ELR (cell line): ENCODE measurements around the gene GIPC3.

Source experiments
- DNase-seq: peaks from one replicate; pipeline ENCODE4 v3.0.0-alpha.2; 2015; ENCODE audit warnings: low read depth

GIPC3 gene

DNA sequence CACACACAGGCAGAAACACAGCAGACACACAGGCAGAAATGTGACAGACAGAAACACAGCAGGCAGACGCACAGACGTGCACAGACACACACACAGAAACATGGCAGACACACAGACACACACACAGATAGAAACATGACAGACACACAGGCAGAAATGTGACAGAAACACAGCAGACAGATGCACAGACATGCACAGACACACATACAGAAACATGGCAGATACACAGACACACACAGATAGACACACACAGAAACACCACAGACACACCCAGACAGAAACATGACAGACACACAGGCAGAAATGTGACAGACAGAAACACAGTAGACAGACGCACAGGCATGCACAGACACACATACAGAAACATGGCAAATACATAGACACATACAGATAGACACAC, 20.1 kb downstream of the GIPC3 start:
- DNase-seq = no peak

DNA sequence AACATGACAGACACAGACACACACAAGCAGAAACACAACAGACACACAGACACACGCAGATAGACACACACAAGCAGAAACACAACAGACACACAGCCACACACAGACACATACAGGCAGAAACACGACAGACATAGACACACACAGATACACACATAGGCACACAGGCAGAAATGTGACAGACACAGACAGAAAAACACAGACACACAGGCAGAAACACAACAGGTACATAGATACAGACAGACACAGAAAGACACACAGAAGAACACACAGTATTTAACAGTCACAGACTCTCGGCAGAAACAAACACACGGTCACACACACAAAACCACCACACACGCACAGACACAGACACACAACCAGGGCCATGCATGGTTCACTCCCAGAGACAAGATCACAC, 20.5 kb downstream of the GIPC3 start:
- DNase-seq = no peak

DNA sequence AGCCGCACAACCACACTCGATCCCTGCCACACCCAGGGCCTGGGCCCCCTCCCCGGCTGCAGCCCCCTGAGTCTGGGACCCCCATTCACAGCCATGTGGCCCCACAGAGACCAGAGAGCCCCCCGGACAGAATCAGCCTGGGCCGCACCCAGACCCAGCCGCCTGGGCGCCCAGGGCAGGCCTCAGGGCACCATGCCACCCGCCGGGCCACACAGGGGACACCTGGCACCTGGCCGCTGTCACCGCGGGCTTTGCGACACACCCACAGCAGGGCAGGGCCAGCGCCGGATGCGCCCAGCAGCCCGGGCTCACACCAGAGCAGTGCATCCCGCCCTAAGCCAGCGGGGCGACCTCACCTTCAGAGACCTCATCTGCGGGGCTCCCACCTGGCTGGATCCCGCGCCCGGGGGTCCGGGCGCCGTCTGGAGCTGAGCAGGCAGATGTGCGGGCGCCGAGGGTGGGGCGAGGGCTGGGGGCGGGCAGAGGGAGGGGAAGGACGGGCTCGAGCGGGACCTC, 21.0 kb downstream of the GIPC3 start:
- peak; percentile 45 for DNase-seq

DNA sequence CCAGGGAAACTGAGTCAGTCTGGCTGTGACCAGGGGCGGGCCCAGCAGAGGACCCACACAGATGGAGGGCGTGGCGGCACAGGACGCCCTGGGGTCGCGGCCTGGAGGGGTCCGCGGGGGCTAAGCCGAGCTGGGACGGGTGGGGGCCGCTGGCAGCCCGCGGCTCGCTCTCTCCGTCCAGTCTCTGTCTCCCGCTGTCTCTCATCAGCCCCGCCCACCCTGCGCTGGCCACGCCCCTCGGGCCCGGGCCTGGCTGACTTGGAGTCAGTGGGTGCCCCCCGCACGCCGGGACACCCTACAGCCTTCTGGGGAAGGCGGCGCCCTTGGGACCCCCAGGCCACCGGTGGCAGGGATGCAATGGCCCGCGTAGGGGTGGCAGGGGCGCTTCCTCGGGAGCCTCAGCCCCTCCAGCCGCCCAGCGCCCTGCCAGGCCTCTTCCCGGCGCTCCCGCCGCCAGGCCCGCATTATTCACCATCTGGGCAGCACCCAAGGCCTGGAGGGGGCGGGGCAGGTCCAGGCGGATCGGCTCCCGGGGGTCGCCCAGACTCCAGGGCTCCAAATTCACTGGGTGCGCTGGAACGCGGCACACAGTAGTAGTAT, 21.5 kb downstream of the GIPC3 start, which contains the start of gene TBXA2R:
TBXA2R (minus strand) TSS at position 186 of the 600 bp plus-strand sequence. CDS start 6,241 bp downstream, outside the sequence.
- peak; percentile 78 for DNase-seq

DNA sequence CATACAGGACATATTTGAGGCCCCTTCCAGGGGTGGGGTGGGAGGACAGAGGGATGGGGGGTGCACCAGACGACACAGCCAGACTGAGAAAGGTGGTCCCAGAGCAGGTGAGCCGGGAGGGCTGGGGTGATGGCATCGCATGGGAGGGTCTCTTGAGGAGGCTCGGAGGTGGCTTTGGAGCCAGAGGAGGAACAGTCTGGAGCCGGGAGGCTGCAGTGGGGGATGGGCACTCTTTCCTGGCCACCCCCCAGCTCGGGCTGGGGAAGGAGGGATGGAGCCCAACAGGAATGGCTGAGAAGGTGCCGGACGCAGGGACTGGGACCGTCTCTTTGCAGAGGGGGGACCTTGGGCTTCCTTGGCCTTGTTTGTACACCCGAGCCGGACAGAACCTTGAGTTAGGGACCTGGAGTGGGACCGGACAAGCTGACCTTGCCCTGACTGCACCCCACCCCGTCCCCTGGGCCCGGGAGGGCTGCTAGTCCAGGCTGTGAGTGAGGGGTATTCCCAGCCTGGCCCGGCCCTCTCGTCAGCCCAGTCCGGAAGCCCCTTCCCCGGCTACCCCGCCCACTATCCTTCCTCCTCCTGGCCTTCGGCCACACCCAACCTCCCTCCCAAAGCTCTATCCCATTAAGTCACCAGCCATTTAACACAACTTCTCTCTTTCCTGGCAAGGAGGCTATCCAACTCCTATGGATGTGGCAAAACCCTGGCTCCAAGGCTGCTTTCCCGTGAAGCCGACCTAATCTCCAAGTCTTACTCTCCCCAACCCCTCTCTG, 22.2 kb downstream of the GIPC3 start:
- peak; percentile 28 for DNase-seq

DNA sequence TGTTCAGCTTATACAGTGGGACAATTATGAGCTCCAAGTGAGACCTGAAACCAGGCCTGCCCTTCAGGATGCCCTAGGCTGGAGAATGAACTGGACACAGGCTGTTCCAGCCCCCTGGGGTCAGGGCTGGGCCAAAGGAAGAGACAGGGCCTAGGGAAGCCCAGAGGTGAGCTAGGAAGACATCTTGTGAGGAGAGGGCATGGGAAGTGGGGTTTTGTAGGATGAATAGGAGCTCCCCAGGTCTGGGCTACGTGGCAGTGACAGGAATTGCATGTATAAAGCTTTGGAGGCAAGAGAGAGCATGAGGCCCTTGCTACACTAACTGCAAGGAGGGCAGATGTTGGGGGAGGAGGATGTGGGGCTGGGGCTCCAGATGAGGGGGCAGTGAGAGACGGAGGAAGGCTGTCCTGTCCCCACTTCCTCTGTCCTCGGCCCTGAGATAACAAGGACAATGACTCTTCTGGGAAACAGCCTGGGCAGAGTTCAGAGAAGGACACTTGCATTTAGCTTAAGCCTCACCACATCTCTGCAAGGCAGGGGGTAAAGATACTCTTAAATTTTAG, 22.9 kb downstream of the GIPC3 start:
- DNase-seq = no peak

DNA sequence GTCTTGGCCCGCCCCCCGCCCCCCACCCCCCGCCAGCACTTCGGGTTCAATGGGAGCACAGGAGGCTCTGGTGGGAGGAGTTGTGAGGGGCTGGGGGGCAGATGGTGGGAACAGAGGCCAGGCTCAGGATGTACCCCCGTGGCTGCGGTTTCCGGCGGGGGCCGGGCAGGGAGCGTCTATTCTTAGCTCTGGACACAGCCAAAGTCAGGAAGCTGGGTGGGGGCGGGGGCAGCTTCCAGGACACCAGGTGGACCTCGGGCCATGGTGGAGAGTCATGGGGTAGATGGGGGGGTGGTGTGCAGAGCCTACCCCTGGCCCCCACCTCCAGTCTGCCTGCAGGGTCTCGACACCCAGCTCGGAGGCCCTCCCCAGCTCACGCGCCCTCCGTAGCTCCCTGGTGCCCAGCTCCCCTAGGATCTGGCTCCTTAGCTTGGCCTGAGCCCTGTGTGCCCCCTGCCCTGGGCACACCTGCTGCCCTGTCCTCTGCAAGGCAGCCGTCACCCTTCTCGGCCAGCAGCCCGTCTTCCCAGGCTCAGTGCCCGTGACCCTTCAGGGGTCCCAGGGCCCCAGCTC, 23.6 kb downstream of the GIPC3 start:
- no peak for DNase-seq

DNA sequence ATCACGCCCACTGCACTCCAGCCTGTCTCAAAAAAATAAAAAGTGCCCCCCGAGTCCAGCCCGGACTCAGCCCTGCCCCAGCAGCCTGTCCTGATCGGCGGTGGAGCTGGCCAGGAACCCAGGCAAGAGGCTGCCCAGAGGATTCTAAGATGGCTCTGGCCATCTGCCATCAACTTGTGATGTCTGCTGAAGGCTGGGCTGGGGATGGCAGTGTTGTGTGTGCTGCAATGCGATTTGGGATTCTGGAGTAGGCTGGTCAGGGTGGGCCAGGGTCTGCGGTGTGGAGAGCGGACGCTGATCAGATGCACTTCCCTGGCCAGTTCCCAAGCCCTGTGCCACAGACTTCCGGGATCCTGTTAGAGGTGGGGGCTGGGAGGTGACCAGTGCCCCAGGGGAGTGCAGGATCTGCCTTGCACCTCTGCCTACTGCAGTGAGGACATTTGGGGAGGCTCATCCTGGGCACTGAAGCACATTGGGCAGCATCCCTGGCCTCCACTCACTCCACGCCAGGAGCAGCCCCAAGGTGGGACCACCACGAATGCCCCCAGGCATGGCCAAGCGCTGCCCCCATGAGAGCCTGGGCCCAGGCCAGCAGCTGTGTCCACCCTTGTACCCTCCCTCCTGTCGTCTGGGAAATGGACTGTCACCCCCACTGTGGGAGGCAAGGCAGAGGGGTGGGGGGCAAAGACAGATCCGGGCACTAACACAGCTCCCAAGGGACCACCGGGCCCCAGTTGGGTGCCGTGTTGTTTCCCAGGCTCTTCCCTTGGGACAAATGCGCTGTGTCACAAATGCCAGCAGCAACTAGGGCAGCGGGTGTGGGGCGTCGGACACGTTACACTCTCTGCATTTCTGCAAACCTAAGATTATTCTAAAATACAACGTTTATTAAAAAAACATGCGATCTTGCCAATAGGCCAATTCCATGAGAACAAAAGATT, 24.8 kb downstream of the GIPC3 start:
- no peak for DNase-seq

DNA sequence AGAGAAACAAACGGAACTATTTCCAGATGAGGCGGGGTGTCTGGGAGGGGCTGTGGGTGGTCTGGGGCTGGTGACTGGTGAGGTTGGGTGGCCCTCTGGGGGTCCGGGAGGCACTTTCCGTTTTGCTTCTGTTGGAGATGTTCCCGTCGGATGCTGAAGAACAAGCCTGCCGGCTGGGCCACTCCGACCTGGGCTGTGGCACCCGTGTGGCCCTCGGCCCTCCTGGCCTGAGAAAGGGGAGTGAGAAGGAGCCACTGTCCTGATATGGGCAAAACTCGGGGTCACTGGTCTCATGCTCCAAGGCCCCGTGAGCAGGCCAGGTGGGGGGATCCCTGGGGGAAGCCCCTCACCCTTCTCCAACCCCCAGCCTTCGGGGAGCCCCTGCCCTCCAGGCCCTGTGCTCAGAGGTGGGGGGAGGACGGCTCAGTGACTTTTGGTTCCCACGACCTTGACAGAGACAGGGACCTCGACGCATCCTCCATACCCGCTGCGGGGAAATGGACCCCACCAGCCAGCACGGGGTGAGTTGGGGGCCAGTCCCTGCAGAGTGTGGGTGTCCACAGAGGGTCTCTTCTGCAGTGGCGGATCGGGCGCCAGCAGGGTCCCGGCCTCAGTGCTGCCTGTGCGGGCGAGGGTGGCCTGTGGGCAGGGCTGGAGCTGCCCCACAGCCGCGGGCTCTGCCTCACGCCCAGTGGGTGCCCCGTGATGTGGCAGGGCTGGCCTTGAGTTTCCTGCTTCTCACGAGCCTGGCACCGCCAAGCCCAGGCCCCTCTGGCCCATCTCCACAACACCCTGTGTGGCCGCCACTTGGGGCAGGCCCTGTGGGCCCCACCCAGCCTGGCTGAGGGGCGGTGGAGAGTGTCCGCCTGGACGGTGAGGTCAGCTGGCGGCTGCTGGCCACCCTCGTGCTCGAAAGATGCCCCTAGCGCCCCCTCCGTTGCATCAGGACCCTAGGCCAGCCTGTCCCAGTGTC, 25.8 kb downstream of the GIPC3 start:
- no peak for DNase-seq

DNA sequence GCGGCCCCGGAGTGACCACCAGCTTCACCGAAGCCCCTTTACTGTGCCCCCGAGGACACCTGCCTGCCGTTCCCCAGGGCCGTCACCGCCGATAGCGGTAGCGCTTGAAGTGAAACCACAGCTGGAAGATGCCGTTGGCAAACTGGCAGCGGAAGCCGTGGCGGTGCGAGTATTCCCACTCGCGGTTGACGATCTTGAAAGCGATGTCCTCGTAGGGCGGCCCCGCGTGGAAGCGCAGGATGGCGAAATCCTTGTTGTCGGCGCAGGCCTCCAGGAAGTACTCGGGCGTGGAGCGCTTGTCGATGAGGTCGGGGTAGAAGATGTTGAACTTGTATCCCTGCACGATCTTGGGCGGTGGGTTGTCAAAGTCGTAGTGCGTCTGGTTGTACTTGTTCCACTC, 26.6 kb downstream of the GIPC3 start:
- no peak for DNase-seq

DNA sequence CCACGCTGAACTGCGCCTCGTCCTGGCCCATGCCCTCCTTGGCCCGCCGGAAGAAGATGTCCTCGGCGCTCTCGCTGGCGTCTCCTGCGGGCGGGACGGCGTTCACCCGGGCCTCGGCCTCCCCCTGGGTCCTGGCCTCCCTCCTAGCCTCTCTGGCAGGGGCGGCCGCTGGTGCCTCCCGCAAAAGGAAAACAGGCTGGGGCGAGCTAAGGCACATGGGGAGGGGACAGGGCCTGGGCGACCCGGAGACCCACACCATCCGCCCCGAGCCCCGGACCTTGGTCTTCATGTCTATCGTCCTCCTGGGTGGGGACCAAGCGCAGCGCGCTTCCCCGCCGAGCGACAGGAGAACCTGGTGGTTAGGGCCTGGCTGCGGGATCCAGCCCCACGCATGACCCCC, 27.1 kb downstream of the GIPC3 start:
- no peak for DNase-seq

DNA sequence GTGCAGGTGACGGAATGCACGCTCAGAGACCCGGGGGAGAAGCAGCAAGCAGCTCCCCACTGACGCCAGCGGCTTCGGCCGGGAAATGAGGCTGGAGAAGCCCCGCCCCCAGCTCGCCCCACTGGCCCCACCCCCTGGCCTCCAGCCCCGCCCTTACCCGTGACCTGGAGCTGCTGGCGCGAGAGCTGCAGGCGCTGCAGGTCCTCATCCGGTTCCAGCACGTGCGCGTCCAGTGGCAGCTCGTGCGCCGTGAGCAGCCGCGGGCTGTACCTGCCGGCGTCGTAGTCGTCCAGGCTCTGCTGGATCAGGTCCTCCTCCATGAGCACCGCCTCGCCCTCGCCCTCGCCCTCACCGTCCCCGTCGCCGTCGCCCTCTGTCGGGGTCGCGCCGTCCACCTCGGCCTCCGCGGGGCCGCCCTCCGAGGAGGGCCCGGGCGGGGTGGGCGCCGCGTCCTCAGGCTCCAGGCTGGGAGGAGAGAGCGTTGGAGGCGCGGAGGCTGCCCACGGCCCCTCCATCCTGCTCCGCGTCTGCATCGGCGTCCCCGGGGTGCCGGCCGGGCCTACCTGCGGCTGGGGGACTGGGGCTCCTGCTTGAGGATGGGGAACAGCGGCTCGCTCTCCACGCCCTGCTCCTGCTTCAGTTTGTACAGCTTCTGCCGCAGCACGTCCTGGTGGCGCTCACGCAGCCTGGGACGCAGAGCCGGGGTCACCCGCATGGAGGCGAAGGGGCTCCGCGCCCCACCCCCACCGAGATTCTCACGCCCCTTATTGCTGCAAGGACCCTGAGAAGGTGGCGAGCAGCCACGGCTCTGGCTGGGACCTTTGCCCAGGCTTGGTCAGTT, 27.8 kb downstream of the GIPC3 start:
- DNase-seq = no peak

DNA sequence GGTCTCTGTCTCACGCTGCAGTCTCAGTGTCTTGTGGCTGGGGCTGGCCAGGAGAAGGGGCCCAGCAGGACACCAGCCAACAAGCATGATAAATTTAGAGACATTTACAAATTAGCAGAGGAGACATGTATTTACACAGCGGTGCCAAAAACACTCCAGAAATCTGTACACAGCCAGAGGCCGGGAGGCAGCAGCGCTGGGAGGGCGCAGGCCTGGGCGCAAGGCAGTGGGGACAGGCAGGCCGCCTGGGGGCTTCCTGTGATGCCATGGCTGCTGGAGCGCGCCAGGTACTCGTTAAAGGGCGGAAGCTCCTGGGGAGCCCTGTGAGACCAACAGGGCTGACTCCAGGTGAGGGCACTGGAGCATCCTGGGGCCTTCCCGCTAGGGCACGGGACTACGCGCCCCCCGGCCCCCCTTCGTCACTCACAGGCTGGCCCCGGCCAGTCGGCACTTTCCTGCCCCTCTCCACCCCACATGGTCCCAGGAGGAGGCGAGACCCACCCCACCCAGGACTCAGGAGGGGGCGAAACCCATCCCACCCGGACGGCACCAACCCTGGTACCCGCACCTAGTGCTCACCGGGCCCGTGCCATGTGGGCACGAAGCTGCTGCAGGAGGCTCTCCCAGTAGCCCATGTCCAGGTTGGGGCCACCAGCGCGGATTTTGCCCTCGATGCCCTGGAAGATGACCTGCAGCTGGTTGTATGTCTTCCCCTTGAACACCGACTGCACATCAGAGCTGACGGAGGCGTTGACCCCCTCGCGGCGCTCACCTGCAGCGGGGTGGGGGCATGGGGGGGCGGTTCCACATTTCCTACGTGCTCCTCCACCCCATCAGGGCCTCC, 28.8 kb downstream of the GIPC3 start:
- no peak for DNase-seq

DNA sequence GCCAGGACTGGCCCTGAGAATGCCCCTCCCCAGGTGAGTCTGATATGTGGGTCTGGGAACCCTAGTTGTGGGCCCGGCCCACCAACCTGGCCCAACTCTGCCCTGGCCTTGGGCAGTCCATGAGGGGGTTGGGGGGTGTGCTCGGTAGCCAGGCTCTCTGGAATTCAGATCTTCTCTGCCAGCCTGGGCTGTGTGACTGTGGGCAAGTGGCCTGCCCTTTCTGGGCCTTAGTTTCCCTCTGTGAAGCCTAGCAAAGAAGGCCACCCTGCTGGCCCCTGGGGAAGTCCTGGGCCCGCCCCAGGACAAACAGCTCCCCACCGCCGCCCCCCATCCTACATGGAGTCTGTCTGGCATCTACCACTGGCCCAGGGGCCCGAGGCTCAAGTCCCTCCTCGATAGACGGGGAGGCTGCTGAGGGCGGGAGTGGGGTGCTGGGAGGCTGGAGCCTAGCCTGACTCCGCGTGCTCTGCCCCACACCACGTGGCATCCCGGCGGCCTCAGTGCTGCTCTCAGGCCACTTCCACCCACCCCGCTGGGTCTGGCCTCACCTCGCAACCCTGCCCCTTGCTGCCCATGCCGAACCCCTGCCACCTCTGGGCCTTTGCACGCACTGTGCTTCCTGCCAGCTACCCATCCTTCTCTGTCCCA, 29.7 kb downstream of the GIPC3 start:
- no peak for DNase-seq

DNA sequence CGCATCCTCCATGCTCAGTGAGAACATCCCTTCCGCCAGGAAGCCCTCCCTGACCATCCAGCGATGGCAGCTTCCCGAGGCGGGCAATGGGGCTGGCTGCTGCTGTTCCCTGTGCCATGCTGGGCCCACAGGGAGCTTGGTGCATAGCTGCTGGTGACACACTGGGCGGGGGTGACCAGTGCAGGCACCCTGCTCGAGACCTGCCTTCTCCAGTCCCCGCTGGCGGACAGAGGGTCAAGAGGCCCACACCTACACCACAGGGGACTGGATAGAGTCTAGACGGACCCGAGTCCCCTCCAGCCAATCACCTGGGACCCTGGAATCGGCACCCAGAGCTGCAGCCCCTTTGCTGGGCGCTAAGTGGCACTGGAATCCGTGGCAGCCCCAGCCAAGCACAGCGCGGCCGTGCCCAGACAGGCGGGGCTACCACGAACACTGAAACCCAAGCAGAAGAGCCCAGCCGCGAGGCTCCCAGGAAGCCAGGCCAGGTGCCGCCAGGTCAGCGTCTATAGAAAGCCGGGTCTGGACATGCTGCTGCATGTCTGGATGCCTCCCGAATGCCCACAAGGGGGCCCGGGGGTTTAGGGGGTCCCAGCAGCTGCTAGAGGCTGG, 30.4 kb downstream of the GIPC3 start:
- DNase-seq = no peak

DNA sequence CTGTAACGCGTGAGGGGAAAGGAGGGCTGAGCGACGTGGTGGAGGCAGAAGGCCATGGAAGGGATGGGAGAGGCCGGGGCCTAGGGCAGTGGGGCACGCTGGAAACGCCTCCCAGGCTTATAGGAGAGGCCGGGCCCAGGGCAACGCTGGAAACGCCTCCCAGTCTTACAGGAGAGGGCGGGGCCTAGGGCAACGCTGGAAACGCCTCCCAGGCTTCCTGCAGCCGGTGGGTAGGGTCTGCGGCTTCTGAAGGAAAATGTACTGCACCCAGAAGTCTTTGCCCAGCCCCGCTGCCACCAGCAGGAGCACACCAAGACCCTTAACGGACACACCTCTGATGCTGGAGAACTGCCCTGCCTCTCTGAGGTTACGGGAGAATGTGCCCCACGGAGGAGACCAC, 32.2 kb downstream of the GIPC3 start:
- DNase-seq = no peak

DNA sequence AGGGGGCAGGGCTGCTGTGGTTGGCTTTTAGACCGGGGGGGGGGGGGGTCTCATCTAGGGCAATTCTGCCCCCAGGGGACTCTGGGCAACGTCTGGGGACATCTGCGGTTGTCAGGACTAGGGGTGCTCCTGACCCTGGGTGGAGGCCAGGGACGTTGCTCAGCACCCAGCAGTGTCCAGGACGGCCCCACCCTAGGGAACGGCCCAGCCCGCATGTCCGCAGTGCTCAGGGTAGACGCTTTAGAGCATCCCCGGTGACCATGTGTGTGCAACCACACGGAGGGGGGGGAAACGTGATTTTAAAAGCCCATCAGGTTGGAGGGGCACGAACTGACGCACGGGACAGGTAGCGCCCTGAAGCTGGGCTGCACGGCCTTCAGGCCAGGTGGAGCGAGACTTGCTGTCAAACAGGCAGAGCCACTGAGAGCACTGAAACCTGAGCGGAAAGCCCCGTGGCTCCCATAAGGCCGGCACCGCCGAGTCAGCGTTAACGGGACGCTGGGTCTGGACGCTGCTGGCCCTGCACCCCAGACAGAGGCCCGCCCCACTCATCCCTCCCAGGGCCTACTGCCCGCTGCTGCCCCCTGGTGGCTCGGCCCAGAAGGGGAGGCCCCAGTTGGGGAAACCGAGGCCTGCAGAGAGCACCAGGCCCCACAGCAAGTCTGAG, 33.0 kb downstream of the GIPC3 start:
- DNase-seq = peak; percentile 65
